HG02852 (cell line): ENCODE data around the gene RND2.
"Not testable (repeated sequence)": the region's sequence is repeated elsewhere in the genome, so short reads cannot be mapped to it uniquely, and the experiment has no call there.

ENCODE experiments used
- ATAC-seq: cut with Tn5 transposase; IDR thresholded peaks from one replicate; pipeline ENCODE4 v1.9.1; 2021; ENCODE audit warnings: mild to moderate bottlenecking, moderate library complexity; ENCODE audit not compliant: unreplicated experiment

Gene RND2, protein sequence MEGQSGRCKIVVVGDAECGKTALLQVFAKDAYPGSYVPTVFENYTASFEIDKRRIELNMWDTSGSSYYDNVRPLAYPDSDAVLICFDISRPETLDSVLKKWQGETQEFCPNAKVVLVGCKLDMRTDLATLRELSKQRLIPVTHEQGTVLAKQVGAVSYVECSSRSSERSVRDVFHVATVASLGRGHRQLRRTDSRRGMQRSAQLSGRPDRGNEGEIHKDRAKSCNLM

DNA sequence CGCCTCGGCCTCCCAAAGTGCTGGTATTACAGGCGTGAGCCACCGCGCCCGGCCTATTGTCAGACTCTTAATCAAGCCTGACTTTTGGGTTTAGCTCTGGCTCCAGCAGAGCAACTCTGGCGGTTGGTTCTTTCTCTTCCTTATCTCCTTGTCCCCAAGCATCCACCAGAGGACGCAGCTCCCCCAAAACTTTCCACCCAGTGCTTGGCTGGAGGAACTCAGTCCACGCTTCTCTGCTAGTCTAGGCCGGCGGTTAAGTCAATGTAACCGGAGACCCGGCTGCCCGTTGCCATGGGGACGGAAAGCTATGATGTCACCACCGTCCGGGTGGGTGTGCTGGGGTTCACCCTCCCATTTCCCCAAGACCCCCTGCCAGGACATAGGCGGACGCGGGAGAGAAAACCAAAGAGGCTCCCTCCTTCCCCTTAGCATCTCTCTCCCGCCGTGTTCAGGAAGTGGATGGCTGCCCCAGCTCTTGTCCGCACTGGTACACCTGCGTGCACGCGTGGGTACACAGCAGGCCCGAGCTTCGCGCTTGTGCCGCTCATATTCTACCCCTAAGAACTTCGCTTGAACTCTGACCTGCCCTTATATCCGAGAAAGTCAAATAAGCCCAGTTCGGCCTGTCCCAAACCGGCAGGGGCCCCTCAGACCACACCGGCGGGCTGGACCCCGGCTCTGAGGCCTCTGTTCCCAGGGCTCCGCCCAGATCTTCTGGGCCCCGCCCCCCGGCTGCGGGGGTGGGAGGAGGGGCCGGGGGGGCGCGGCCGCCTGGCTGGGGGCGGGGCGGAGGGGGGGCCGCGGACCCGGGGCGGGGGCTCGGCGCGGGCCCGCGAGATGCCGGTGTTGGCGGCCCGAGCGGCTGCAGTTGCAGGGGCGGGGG is at the start of gene RND2:
RND2 (plus strand) TSS at position 825 of the 883 bp plus-strand sequence. CDS start 117 bp downstream, outside the sequence.
- ATAC-seq, result no peak

DNA sequence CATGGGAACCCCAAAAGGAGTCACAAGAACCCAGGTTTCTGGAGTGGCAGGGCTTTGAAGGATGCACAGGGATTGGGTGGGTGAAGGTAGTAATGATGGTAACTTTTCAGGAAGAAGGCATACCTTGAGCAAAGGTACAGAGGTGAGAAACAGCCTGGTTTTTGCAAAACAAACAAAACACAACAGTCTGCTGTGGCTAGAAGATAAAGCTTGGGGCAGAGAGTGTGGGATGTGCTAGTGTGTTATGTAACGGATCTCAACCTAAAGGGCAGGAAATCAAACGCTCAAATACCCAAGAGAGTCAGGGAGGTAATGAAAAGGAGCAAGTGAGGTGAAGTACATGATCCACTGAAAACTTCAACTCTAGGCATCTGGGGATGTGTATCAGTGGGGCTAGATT is 49.8 kb upstream of the RND2 start:
- no peak for ATAC-seq

DNA sequence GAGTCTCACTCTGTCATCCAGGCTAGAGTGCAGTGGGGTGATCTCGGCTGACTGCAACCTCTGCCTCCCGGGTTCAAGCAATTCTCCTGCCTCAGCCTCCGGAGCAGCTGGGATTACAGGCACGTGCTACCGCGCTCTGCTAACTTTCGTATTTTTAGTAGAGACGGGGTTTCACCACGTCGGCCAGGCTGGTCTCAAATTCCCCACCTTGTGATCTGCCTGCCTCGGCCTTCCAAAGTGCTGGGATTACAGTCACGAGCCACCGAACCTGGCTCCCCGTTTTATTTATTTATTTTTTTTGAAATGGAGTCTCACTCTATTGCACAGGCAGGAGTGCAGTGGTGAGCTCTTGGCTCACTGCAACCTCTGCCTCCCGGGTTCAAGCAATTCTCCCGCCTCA is 49.3 kb upstream of the RND2 start:
- ATAC-seq, result not testable (repeated sequence)

DNA sequence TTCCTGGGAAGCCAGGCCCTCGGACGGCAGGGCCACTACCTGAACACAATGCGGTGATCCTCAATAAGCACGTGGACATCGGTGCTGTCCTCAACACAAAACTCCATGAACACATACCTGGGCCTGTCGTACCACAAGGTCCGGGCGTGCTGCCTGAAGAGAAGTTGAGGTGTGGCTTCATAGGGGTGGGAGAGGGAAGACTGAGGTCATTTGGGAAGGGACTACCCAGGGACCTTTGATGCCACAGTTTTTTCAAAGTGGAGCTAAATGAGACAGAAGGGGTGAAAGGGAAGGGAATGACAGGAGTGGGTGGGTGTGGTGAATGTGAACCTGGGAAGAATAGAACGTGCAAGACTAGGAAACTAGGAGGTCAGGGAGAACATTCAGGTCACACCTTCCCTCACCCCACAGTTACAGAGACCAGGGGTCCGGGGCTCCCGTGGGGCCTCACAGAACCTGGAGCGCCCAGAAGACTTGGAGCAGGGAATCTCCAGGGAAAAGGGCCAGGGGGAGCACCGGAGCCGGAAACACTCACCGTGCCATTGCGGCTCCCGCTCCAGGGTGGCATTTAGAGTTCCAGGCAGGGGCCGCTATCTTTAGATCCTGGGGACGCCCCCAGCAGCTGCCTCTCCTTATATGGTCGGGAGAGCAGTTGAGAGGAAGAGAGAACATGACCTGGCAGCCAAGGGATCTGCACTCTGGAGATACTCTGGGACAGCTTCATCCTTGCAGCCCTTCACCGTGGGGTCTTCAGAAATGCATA is 45.3 kb upstream of the RND2 start, which contains the start of gene PTGES3L:
PTGES3L (minus strand) TSS at position 570 of the 763 bp plus-strand sequence; CDS start at position 543, 27 bp downstream.
- peak; percentile 28 for ATAC-seq

DNA sequence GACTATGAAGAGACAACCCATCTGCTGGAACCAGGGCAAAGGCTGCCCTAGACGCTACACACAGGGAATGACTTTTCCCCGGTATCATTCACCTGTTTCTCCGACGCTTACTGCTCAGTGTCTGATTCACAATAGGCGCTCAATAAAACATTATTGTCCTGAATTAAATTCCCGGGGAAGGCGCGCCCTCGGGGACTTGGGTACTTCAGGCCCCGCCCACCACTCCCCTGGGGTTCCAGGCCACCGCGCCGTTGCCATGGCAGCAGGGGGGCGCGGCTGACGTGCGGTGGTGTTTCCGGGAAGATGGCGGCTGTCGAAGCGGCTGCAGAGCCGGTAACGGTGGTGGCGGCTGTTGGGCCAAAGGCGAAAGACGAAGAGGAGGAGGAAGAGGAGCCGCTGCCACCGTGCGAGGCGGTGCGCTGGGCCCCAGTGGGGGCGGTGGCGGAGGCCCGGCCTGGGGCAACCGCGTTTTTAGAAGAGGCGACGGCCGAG is 44.7 kb upstream of the RND2 start, which contains the start of gene RUNDC1:
RUNDC1 (plus strand) TSS at position 292 of the 492 bp plus-strand sequence; CDS start at position 304, 12 bp downstream.
- peak; percentile 70 for ATAC-seq

DNA sequence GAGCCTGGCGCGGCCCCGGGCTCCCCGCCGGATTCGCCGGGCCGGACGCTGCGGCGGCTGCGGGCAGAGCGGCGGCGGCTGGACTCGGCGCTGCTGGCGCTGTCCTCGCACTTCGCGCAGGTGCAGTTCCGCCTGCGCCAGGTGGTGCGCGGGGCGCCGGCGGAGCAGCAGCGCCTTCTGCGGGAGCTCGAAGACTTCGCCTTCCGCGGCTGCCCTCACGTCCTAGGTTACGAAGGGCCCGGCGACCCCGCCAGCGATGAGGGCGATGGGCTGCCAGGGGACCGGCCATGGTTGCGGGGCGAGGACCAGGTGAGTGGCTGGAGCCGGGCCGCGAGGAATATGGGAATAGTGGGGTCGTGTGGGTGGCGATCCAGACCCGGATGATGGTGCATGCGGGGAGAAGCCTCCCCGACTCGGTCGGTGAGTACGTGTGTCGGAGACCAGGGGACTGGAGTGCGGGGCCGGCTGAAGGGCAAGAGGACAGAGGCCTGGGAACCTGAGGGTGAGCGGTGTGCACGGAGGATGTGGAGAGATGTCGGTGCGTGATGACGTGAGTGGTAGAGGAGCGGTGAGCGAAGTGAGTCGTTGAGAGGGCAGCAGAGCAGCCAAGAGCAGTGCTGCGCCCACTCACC is 44.1 kb upstream of the RND2 start:
- peak; percentile 51 for ATAC-seq

DNA sequence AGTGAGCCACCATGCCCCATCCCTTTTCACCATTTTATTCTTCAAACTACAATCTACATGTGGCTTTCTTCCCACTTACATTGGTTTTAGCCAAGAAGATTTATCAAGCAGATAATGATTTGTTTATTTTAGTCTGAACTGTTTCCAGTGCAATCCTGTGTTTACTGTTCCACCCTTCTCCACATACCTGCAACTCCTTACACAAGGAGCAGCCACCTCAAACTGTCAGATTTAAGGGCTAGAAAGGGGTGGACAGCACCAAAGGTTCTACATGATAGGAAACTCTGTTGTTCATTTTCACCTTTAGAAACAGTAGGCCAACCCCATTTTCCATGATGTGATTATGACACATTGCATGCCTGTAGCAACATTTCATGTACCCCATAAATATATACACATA is 42.8 kb upstream of the RND2 start:
- ATAC-seq, result no peak

DNA sequence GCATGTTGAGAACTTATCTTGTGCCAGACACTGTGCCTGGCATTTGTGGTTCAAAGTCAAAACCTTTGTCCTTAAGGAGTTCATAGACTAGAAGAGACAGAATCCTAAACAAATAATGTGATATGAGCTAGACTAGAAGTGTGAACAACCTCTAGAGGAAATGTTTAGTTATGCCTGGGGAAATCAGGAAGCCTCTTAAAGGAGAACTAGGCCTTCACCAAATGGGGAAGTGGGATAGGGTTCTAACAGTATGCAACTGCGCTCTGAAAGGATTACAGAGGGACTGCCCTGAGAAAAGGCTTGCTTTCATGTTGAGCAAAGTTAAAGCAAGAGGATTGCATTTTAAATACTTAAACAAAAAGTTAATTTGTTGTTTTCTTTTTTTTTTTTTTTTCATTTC is 39.8 kb upstream of the RND2 start:
- no peak for ATAC-seq

DNA sequence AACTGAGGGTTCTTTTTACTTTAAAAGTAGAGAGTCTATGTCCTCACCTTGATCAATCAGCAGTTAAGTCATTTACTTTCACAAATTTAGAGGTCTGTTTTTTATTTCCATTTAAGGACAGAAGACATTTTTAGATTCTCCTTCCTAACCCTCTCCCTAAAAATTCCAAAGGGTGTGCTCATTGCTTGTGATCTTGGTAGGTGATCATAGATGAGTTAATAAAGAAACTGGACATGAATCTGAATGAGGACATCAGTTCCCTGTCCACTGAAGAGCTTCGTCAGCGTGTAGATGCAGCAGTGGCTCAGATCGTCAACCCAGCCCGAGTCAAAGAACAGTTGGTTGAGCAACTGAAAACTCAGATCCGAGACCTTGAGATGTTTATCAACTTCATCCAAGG is 35.9 kb upstream of the RND2 start:
- no peak for ATAC-seq

DNA sequence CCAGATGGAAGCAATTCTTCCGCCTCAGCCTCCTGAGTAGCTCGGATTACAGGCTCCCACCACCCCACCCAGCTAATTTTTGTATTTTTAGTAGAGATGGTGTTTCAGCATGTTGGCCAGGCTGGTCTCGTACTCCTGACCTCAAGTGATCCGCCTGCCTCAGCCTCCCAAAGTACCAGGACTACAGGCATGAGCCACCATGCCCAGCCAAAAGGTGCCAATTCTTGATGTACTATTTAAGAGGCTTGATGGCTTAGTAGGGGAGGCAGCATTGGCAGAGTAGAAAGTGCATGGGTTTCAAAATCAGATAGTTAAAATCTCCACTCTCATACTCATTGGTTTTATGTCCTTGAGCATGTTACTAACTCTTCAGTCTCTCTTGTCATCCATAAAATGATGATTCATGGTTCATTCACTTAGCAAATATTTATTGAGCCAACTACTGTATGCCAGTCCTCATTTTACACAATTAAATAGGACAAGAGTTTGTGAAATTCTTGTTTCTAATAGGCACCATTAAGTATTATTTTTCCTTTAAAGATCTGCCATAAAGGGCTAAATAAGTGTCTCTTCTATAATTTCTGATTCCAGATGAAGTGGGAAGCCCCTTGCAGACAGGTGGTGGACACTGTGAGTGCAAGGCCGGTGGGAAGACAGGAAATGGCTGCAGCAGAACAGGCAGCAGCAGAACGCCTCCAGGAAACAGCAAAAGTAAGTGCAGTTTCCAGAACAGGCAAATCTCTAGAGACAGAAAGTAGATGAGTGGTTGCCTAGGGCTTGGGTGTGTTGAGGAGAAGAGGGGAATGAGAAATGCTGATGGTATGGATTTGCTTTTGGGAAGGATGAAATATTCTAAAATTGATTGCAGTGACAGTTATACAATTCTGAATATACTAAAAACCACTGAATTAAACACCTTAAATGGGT is 35.0 kb upstream of the RND2 start:
- no peak for ATAC-seq

DNA sequence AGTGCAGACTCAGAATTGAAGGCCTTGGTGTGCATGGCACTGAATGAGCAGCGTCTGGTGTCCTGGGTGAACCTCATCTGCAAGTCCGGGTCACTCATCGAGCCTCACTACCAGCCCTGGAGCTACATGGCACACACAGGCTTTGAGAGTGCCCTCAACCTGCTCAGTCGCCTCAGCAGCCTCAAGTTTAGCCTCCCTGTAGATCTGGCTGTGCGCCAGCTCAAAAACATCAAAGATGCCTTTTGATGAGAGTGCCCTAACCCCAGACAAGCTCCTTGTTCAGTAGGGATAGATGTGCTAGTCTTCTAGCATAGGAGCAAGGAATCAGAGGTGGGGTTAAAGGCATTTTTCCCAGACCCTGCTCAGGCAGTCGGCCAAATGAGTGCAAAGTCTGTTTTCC is 33.6 kb upstream of the RND2 start:
- ATAC-seq, result no peak

DNA sequence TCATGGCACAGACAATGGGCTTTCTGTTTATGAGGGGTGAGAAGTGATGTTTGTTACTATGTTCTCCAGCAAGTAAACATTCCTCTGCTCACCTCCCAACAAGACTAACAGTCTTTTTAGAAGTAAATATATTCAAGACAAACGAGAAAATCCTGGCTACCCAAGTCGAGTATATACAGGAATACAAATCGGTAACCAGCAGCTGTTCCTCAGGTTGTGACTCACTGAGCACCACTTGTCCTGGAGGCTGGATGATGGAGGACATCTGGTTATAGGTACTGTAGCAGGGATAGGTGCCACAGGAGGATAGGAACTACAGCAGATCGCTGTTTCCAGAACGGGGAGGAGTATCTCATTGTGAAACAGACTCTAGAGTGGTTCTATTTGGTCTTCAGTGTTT is 32.2 kb upstream of the RND2 start:
- no peak for ATAC-seq

DNA sequence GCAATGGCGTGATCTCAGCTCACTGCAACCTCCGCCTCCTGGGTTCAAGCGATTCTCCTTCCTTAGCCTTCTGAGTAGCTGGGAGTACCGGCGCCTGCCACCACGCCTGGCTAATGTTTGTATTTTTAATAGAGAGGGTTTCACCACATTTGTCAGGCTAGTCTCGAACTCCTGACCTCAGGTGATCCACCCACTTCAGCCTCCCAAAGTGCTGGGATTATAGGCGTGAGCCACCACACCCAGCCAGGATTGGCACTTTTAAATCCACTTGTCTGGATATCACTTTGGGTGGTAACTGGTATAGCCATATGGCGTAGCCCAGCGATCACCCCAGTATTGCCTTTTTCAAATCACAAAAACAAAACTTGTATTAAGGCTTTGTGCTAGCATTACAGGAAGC is 31.1 kb upstream of the RND2 start:
- not testable (repeated sequence) for ATAC-seq

DNA sequence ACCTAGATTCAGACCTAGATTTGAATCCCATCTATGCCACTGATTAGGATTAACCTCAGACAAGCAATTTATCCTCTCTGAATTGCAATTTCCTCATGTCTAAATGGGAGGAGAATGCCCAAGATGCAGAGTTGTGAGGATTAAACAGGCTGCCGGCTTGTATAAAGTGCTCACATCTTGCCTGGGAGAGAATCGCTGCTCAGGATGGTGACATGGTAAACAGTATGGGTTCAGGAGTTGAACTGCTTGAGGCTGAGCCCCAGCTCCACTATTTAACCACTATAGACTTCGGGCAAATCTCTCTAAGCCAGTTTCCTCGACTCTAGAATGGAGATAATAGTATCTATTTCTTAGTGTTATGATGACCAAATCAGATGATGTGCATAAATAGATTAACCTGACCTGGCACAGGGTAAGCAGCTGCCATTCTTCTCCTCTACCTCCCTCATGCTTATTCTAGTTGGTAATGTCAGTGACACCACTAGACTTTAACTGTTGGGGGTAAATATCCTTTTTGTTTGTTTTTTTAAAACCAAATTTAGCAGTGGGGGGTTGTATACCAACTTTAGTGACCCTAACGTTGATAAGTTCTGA is 27.5 kb upstream of the RND2 start:
- no peak for ATAC-seq

DNA sequence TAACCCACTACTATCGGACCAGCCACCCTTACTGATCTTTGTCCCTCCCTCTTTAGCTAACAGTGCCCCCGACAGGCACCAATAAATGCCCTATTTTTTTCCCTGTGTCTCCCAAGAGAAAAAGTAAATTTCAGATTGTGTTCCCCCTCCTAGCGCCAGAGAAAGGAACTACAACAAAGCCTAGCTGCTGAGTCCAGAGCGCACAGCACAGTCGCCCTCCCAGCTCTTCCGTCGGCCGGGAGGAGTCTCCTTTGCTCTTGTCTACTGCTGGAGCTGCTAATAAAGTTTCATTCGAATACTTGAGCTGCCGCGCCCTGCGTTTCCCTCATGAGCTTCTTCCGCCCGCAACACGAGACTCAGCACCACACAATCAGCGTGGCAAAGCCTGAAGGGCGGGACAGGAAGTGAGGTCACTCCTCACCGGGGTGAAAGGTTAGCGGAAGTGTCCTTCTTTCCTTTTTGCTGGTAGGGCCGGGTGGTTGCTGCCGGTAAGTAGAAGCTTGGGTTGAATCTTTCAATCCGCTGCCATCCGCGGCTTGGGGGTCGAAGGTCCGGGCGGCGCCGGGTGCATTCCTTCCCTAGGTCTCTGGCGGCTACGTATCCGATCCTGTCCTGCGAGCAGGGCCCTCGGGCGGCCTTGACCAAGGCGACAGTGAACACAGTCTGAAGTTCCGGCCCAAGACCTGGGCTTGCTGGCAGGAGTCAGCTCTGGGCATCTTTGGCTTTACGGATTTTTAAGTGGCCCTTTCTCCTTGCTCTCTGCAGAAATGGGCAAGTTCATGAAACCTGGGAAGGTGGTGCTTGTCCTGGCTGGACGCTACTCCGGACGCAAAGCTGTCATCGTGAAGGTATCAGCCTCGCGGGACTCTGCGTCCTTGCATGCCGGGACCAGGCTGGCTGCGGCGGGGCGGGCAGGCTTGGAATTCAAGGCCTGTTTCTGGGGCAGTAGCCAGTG is 26.8 kb upstream of the RND2 start, which contains the start of gene RPL27:
RPL27 (plus strand) TSS at position 436 of the 955 bp plus-strand sequence; CDS start at position 768, 332 bp downstream.
- ATAC-seq, result peak; percentile 91

DNA sequence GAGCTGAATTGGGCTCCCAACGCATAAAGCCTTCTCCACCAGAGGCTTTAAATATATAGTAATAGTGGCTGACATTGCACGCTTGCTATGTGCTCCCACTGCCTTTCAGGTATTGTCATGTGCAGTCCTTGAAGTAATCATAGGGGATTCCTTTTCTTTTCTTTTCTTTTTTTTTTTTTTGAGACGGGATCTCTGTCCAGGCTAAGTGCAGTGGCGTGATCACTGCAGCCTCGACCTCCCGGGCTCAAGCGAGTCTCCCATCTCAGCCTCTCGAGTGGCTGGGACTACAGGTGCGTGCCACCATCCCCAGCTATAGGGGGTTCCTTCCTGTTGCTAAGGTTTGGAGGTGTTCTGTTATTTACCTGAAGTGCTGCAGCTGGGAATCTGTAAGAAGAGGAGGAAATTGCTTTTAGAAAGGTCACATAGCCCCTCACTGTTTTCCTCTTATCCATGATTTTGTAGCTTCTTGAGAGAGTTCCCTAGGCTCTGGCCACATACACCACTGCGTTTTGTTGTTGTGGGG is 26.0 kb upstream of the RND2 start:
- ATAC-seq, result no peak

DNA sequence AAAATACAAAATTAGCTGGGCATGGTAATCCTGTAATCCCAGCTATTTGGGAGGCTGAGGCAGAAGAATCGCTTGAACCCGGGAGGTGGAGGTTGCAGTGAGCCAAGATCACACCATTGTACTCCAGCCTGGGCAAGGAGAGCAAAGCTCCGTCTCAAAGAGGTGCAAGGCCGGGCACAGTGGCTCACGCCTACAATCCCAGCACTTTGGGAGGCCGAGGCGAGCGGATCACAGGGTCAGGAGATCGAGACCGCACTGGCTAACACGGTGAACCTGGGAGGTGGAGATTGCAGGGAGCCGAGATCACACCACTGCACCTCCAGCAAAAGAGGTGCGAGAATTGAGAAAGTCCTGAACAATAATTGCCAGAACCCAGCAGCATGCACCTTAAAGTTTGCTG is 24.1 kb upstream of the RND2 start:
- ATAC-seq, result not testable (repeated sequence)
